GM12892 (cell line): Measurements from ENCODE around the gene VWA8.

Experiments
- POLR2A ChIP-seq: IDR thresholded peaks from 2 replicates; pipeline ENCODE4 v1.6.1; 2011; ENCODE audit warnings: low read depth, low read length, control low read depth
- POLR2AphosphoS5 ChIP-seq: IDR thresholded peaks from 2 replicates; pipeline ENCODE4 v1.6.1; 2011; ENCODE audit warnings: low read depth, low read length, control low read depth

GRCh38 chr13:41944635-41945397 lies 16.1 kb downstream of the VWA8 start:
- TF ChIP-seq POLR2AphosphoS5: no peak
- no peak for TF ChIP-seq POLR2A
